GM23338 (cell line): ENCODE measurements around the gene CERS3. TPM values are rescaled to one million over a fixed set of nuclear protein-coding genes. Genes with fewer than 3 reads are reported as not detected.

Source experiments
- ATAC-seq: fragments of 200-7000 bp; cut with Tn5 transposase; 3 replicates; pipeline ENCODE4 v1.9.1; 2020
- DNase-seq: peaks from one replicate; pipeline ENCODE4 v3.0.0-alpha.2; 2015; ENCODE audit warnings: low spot score
- H2AFZ ChIP-seq: fragments of 200-600 bp; sonication (generic); 2 replicates; pipeline ENCODE4 v1.8.0; 2016; ENCODE audit warnings: antibody characterized with exemption, mild to moderate bottlenecking, moderate library complexity
- H3F3A ChIP-seq: fragments of 200-600 bp; sonication (generic); replicated peaks from 2 replicates; pipeline ENCODE4 v1.8.0; 2017; ENCODE audit warnings: antibody characterized with exemption, mixed run types, low read depth
- H3K27ac ChIP-seq: fragments of 200-600 bp; sonication (generic); 2 replicates; pipeline ENCODE4 v1.6.1; 2016; ENCODE audit warnings: low read depth
- H3K27me3 ChIP-seq: fragments of 200-600 bp; sonication (generic); 2 replicates; pipeline ENCODE4 v1.8.0; 2016; ENCODE audit warnings: mild to moderate bottlenecking, mixed run types, moderate library complexity; ENCODE audit not compliant: insufficient read depth
- H3K36me3 ChIP-seq: fragments of 200-600 bp; sonication (generic); 2 replicates; pipeline ENCODE4 v1.8.0; 2016; ENCODE audit warnings: mild to moderate bottlenecking; ENCODE audit not compliant: insufficient read depth
- H3K4me1 ChIP-seq: fragments of 200-600 bp; sonication (generic); 2 replicates; pipeline ENCODE4 v1.8.0; 2016; ENCODE audit warnings: mild to moderate bottlenecking, moderate library complexity; ENCODE audit not compliant: insufficient read depth
- H3K4me2 ChIP-seq: fragments of 200-600 bp; sonication (generic); 2 replicates; pipeline ENCODE4 v1.7.1; 2017; ENCODE audit warnings: mixed run types
- H3K4me3 ChIP-seq: fragments of 200-600 bp; sonication (generic); 2 replicates; pipeline ENCODE4 v1.6.1; 2016; ENCODE audit warnings: mixed run types
- H3K79me2 ChIP-seq: fragments of 200-600 bp; sonication (generic); replicated peaks from 2 replicates; pipeline ENCODE4 v1.8.0; 2017; ENCODE audit warnings: mild to moderate bottlenecking; ENCODE audit not compliant: insufficient read depth
- H3K9me2 ChIP-seq: fragments of 200-600 bp; sonication (generic); 2 replicates; pipeline ENCODE4 v1.8.0; 2017; ENCODE audit not compliant: insufficient read depth
- H4K20me1 ChIP-seq: fragments of 200-600 bp; sonication (generic); replicated peaks from 2 replicates; pipeline ENCODE4 v1.8.0; 2017; ENCODE audit warnings: mild to moderate bottlenecking; ENCODE audit not compliant: insufficient read depth
- H3K27ac Mint-ChIP-seq: 2 replicates; pipeline ENCODE4 v1.8.0; 2020; ENCODE audit warnings: inconsistent platforms, mild to moderate bottlenecking, moderate library complexity, mixed read lengths
- H3K27me3 Mint-ChIP-seq: 3 replicates; pipeline ENCODE4 v1.8.0; 2022; ENCODE audit warnings: low read depth, mild to moderate bottlenecking, moderate library complexity, mixed read lengths, inconsistent platforms; ENCODE audit not compliant: insufficient read depth, poor library complexity
- H3K36me3 Mint-ChIP-seq: 3 replicates; pipeline ENCODE4 v1.8.0; 2021; ENCODE audit warnings: low read depth, mild to moderate bottlenecking, inconsistent platforms, moderate library complexity, mixed read lengths
- H3K4me1 Mint-ChIP-seq: 3 replicates; pipeline ENCODE4 v1.8.0; 2020; ENCODE audit warnings: mild to moderate bottlenecking, inconsistent platforms, mixed read lengths
- H3K4me3 Mint-ChIP-seq: 3 replicates; pipeline ENCODE4 v1.8.0; 2021; ENCODE audit warnings: moderate library complexity, mild to moderate bottlenecking, inconsistent platforms, mixed read lengths
- H3K9me3 Mint-ChIP-seq: 3 replicates; pipeline ENCODE4 v1.8.0; 2020; ENCODE audit warnings: moderate library complexity, mild to moderate bottlenecking, inconsistent platforms, mixed read lengths
- ZNF114 ChIP-seq: fragments of 250-450 bp; sonication (Bioruptor Pico); IDR thresholded peaks from 2 replicates; pipeline ENCODE4 v1.5.0; 2020; ENCODE audit warnings: mild to moderate bottlenecking, moderate library complexity
- polyA plus RNA-seq: library from polyadenylated mRNA; unstranded; fragments of >200 nt; fragmentation: Nextera tagmentation; extraction: Ambion mirVana; gene quantifications from 2 replicates; pipeline ENCODE4 v1.2.1, GENCODE V29; 2016
- total RNA-seq: library from RNA; depleted of rRNA; stranded (reverse); fragments of >200 nt; shearing (Covaris generic); gene quantifications from 2 replicates; pipeline ENCODE4 v1.2.3, GENCODE V29; 2014
- TF ChIP-seq, protein P1 (sequence below): fragments of 250-450 bp; sonication (Bioruptor Pico); IDR thresholded peaks from 2 replicates; pipeline ENCODE4 v1.5.0; 2020; ENCODE audit warnings: mild to moderate bottlenecking, moderate library complexity
- TF ChIP-seq, protein P2 (sequence below): IDR thresholded peaks from 2 replicates; pipeline ENCODE4 v1.6.1; 2016; ENCODE audit warnings: antibody characterized with exemption
- TF ChIP-seq, protein P3 (sequence below): IDR thresholded peaks from one replicate; pipeline ENCODE4 v1.6.1; 2018; ENCODE audit warnings: antibody characterized with exemption; ENCODE audit not compliant: unreplicated experiment

Gene CERS3
- total and polyA plus RNA-seq, 2 experiments from 2014 or later = 1.8 to 2.2 TPM

DNA sequence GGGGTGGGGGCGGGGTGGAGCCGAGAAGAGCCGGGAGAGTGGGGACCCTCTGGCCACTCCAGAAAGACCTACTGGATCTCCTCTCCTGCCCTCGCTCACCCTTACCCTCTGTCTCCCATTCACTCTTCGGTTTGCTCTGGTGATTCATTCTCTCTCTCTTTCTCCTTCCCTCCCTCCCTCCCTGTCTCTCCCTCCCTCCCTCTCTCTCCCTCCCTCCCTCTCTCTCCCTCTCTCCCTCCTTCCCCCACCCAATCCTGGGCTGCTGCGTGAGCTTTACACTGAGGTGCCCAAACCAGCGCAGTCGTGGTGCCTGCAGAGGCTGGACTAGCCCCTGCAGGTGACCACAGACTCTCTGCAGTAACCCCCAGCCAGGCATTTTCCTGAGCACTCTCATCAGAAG, 154.8 kb downstream of the CERS3 start:
- Mint-ChIP-seq H3K27ac (no peak overlapping the region), H3K36me3 (peaks cover 23% of the 10 kb centered on the region), H3K9me3 (peaks cover 35% of the 10 kb centered on the region), H3K4me1 (peaks cover 6% of the 10 kb centered on the region; the same call in 2 of the 3 replicates), H3K4me3 (peak overlapping the region; percentile 75), H3K27me3 (peaks cover 20% of the 10 kb centered on the region)
- no peaks in the 10 kb centered on the region for H3F3A ChIP-seq
- H3K4me3 ChIP-seq = peak overlapping the region; percentile 83
- H3K4me1 ChIP-seq = no peaks in the 10 kb centered on the region
- no peaks in the 10 kb centered on the region for H3K36me3 ChIP-seq
- H3K27me3 ChIP-seq = peaks cover 28% of the 10 kb centered on the region
- H3K9me2 ChIP-seq = 0 out of 2 replicates have a peak, but pooled peaks cover 4% of the 10 kb centered on the region
- DNase-seq (peak; percentile 59), ATAC-seq (peak; percentile 70)
- no peaks in the 10 kb centered on the region for H4K20me1 ChIP-seq
- H3K4me2 ChIP-seq = peak overlapping the region; percentile 79
- TF ChIP-seq, protein P1, sequence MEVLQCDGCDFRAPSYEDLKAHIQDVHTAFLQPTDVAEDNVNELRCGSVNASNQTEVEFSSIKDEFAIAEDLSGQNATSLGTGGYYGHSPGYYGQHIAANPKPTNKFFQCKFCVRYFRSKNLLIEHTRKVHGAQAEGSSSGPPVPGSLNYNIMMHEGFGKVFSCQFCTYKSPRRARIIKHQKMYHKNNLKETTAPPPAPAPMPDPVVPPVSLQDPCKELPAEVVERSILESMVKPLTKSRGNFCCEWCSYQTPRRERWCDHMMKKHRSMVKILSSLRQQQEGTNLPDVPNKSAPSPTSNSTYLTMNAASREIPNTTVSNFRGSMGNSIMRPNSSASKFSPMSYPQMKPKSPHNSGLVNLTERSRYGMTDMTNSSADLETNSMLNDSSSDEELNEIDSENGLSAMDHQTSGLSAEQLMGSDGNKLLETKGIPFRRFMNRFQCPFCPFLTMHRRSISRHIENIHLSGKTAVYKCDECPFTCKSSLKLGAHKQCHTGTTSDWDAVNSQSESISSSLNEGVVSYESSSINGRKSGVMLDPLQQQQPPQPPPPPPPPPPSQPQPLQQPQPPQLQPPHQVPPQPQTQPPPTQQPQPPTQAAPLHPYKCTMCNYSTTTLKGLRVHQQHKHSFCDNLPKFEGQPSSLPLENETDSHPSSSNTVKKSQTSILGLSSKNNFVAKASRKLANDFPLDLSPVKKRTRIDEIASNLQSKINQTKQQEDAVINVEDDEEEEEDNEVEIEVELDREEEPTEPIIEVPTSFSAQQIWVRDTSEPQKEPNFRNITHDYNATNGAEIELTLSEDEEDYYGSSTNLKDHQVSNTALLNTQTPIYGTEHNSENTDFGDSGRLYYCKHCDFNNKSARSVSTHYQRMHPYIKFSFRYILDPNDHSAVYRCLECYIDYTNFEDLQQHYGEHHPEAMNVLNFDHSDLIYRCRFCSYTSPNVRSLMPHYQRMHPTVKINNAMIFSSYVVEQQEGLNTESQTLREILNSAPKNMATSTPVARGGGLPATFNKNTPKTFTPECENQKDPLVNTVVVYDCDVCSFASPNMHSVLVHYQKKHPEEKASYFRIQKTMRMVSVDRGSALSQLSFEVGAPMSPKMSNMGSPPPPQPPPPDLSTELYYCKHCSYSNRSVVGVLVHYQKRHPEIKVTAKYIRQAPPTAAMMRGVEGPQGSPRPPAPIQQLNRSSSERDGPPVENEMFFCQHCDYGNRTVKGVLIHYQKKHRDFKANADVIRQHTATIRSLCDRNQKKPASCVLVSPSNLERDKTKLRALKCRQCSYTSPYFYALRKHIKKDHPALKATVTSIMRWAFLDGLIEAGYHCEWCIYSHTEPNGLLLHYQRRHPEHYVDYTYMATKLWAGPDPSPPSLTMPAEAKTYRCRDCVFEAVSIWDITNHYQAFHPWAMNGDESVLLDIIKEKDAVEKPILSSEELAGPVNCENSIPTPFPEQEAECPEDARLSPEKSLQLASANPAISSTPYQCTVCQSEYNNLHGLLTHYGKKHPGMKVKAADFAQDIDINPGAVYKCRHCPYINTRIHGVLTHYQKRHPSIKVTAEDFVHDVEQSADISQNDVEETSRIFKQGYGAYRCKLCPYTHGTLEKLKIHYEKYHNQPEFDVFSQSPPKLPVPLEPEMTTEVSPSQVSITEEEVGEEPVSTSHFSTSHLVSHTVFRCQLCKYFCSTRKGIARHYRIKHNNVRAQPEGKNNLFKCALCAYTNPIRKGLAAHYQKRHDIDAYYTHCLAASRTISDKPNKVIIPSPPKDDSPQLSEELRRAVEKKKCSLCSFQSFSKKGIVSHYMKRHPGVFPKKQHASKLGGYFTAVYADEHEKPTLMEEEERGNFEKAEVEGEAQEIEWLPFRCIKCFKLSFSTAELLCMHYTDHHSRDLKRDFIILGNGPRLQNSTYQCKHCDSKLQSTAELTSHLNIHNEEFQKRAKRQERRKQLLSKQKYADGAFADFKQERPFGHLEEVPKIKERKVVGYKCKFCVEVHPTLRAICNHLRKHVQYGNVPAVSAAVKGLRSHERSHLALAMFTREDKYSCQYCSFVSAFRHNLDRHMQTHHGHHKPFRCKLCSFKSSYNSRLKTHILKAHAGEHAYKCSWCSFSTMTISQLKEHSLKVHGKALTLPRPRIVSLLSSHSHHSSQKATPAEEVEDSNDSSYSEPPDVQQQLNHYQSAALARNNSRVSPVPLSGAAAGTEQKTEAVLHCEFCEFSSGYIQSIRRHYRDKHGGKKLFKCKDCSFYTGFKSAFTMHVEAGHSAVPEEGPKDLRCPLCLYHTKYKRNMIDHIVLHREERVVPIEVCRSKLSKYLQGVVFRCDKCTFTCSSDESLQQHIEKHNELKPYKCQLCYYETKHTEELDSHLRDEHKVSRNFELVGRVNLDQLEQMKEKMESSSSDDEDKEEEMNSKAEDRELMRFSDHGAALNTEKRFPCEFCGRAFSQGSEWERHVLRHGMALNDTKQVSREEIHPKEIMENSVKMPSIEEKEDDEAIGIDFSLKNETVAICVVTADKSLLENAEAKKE = no peak
- TF ChIP-seq, protein P2, sequence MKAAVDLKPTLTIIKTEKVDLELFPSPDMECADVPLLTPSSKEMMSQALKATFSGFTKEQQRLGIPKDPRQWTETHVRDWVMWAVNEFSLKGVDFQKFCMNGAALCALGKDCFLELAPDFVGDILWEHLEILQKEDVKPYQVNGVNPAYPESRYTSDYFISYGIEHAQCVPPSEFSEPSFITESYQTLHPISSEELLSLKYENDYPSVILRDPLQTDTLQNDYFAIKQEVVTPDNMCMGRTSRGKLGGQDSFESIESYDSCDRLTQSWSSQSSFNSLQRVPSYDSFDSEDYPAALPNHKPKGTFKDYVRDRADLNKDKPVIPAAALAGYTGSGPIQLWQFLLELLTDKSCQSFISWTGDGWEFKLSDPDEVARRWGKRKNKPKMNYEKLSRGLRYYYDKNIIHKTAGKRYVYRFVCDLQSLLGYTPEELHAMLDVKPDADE = no peak
- TF ChIP-seq, protein P3, sequence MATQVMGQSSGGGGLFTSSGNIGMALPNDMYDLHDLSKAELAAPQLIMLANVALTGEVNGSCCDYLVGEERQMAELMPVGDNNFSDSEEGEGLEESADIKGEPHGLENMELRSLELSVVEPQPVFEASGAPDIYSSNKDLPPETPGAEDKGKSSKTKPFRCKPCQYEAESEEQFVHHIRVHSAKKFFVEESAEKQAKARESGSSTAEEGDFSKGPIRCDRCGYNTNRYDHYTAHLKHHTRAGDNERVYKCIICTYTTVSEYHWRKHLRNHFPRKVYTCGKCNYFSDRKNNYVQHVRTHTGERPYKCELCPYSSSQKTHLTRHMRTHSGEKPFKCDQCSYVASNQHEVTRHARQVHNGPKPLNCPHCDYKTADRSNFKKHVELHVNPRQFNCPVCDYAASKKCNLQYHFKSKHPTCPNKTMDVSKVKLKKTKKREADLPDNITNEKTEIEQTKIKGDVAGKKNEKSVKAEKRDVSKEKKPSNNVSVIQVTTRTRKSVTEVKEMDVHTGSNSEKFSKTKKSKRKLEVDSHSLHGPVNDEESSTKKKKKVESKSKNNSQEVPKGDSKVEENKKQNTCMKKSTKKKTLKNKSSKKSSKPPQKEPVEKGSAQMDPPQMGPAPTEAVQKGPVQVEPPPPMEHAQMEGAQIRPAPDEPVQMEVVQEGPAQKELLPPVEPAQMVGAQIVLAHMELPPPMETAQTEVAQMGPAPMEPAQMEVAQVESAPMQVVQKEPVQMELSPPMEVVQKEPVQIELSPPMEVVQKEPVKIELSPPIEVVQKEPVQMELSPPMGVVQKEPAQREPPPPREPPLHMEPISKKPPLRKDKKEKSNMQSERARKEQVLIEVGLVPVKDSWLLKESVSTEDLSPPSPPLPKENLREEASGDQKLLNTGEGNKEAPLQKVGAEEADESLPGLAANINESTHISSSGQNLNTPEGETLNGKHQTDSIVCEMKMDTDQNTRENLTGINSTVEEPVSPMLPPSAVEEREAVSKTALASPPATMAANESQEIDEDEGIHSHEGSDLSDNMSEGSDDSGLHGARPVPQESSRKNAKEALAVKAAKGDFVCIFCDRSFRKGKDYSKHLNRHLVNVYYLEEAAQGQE = no peak
- no peak for TF ChIP-seq ZNF114 (CRISPR knock-in tag)
- no peaks in the 10 kb centered on the region for H3K79me2 ChIP-seq
- H3K27ac ChIP-seq = no peak overlapping the region
- H2AFZ ChIP-seq = peak overlapping the region; percentile 85; the same call in 1 of the 2 replicates
